HG02798 (cell line): ENCODE measurements around the gene SUN1.
A peak's percentile ranks its signal among the peaks of the same experiment; 100 is the strongest.
"Not testable (repeated sequence)": the region's sequence is repeated elsewhere in the genome, so short reads cannot be mapped to it uniquely, and the experiment has no call there.

Experiments
- ATAC-seq: cut with Tn5 transposase; IDR thresholded peaks from one replicate; pipeline ENCODE4 v1.9.1; 2021; ENCODE audit warnings: mild to moderate bottlenecking; ENCODE audit not compliant: unreplicated experiment, poor library complexity

The SUN1 gene

DNA sequence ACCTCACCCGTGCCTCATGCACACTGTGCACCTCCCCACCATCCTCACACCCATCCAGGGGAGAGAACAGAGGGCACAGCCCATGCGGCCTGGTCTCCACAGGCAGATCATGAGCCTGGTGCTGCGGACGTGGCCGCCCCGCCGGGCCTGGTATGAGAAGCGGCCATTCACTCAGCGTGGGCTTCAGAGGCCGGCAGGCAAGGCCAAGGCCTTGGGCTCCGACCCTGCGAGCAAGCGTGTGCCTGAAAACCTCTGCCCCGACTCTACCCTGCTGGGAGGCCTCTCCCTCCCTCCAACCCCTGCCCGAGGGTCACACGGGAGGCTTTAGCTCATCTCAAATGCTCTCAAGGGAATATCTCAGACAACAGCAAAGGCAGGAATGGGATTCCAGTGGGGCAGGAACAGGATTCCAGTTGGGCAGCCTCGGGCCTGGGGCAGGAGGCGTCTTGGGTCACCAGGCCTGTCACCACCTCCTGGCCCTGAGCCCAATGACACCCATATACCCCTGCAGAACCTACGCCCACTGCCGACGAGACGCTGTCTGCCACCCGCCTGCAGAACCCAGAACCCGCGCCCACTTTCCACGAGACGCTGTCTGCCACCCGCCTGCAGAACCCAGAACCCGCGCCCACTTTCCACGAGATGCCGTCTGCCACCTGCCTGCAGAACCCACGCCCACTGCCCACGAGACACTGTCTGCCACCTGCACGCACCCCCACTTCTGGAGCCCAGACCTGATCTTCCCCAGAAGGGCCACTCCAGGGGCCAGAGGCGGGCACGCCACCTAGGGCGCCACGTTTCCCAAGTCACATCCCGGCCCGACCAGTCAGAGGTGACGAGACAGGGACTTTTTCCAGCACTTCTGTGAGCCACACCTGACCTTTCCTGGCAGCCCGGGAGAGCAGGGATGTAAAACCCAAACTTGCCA is 83.3 kb downstream of the SUN1 start:
- ATAC-seq, result no peak

DNA sequence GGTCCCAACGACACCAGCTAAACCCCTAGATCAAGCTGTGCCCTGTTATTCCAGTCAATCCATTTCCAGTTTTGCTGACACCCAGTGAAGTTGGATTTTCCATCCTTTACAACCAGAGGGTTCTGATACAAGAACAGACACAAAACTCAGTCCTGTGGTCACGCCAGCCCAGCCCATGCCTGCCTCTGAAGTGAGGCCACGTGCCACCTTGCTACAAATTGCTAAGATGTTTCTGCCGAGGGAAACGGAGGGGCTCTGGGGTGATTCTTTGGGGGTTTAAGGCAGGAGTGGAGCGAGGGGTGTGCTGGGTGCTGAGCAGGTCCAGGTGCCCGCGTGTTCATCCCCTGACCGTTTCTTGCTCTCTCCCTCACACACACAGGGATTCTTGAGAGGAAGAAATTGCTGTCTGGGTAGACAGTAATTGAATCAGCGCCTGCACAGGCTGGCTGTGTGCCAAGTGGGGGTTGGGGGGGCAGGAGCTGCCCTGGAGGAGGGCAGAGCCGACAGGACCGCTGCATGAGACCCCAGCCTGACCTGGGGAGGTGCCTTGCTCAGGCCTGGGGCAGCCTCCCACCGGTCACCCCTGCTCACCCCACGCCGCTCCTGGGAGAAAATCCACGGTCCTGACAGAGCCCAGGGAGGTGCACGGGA is 84.1 kb downstream of the SUN1 start:
- no peak for ATAC-seq

DNA sequence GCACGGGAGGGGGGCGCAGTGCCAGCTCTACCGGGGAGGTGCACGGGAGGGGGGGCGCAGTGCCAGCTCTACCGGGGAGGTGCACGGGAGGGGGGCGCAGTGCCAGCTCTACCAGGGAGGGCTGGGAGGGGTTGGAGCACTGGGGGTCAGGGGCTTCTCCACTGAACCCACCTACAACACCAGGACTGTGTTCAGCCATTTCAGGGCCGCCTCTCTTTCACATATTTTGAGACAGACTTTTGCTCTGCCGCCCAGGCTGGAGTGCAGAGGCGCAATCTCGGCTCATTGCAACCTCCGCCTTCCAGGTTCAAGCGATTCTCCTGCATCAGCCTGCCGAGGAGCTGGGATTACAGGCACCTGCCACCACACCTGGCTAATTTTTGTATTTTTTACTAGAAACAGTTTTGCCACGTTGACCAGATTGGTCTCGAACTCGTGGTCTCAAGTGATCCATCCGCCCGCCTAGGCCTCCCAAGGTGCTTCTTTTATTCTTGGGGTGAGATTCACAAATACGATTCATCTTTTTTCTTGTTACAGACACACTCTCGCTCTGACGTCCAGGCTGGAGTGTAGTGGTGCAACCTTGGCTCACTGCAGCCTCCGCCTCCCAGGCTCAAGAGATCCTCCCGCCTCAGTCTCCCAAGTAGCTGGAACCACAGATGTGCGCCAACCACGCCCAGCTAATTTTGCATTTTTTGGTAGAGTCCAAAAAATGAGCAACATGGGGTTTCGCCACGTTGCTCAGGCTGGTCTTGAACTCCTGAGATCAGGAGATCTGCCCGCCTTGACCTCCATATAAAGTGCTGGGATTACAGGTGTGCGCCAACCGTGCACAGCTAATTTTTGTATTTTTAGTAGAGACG is 85.2 kb downstream of the SUN1 start:
- no peak for ATAC-seq

DNA sequence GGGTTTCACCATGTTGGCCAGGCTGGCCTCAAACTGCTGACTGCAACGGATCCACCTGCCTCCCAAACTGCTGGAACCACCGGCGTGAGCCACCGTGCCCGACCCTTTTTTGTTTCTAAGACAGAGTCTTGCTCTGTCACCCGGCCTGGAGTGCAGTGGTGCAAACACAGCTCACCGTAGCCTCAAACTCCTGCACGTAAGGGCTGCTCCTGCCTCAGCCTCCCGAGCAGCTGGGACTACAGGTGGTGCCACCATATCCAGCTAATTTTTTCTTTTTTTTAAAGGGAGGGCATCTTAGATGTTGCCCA is 85.8 kb downstream of the SUN1 start:
- ATAC-seq, result no peak

DNA sequence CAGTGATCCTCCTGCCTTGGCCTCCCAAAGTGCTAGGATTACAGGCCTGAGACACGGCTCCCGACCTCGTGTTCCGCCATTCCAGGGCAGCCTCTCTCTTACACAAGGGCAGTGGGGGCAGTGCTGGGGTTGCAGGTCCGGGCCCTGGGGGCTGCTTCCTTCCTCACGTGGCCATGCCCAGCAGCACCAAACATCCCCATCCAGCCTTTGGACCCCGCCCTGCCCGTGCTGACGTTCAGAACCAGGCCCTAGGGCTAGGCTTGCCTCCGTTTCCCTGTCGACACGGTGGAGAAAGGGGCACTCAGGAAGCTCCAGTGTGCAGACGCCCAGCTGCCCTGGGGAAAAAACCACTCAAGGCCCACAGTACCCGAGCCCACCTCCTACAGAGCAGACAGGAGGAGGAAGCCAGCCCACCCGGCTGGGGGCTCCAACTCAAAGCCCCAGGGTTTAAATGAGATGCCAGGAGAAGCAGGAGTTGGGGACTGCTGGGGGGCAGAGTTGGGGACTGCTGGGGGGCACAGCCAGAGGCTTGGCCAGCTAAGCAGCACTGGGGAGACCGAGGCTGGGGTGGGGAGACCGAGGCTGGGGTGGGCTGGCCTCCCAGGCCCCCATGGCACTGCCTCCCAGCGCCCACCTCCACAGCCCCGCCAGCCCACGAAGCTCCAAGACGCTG is 86.3 kb downstream of the SUN1 start:
- ATAC-seq, result no peak

DNA sequence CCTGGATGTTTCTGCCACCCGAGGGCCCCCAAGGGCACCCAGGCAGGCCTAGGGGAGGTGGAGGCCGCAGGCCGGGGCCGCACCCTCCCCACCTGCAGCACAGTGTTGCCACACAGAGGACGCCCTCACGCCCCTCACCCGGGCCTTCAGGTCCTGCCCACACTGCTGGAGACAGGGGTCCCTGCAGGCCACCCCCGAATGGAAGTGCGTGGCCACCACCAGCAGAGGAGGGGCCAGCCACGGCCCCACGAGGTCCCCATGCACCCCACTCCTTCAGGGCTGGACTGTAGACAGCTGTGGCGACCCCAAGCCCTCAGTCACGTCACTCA is 86.8 kb downstream of the SUN1 start:
- no peak for ATAC-seq

DNA sequence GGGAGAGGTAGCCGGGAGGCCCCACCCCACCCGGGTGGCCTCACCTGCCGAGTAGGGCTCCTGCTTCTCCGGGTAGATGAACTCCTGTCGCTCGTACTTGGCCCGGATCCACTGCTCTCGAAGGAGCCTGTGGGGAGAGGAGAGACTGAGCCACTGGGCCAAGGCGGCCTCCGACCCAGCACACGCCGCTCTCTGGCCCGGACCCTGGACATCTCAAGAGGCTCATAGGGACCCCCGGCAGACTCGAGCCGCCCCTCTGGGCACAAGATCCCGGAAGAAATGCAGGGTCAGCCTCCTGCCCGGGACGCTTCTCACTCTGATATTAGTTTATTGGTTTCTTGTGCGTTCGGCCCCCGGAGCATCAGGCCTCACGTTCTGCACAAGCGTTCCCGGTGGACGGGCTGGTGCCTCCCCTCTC is 87.7 kb downstream of the SUN1 start:
- no peak for ATAC-seq

DNA sequence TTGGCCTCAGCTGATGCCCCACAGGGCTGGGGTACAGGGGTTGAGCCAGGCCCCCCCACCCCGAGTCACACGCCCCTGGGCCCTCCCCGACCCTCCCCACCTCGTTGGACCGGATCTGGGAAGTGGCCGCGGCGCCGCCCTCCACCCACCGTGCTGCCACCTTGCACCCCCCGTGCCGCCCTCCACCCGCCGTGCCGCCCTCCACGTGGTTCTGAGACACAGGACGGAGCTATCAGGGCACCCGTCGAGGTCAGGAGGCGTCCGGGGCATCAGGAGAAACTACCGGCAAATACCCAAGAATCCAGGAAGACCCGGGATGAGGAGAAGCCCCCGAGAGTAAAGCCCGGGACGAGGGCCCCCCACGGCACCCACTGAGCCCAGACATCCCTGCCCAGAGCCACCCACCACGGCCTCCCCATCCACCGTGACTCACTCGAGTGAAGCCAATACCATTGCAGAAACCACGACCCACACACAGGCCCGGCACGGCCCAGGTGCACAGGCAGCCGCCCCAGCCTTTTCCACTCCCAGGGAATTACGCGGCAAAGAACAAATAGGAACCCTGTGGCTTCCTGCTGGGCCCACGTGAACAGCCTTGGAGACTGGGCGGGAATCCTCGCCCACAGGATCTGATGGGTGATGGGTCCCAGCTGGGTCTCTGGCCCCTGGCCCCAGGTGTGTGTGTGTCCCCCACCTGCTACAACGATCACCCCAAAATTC is 88.2 kb downstream of the SUN1 start:
- no peak for ATAC-seq

DNA sequence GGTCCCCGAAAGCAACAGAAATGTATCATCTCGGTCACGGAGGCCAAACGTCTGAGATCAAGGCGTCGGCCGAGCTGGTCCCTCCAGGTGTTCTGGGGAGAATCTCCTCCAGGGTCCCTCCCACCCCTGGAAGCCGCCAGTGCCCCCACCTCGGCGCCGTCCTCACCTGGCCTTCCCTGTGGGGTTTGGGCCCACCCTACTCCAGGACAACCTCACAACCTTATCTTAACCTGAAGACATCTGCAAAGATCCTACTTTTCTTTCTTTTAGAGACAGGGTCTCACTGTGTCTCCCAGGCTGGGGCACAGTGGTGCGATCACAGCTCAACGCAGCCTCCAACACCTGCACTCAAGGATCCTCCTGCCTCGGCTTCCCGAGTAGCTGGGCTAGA is 88.8 kb downstream of the SUN1 start:
- ATAC-seq, result no peak

DNA sequence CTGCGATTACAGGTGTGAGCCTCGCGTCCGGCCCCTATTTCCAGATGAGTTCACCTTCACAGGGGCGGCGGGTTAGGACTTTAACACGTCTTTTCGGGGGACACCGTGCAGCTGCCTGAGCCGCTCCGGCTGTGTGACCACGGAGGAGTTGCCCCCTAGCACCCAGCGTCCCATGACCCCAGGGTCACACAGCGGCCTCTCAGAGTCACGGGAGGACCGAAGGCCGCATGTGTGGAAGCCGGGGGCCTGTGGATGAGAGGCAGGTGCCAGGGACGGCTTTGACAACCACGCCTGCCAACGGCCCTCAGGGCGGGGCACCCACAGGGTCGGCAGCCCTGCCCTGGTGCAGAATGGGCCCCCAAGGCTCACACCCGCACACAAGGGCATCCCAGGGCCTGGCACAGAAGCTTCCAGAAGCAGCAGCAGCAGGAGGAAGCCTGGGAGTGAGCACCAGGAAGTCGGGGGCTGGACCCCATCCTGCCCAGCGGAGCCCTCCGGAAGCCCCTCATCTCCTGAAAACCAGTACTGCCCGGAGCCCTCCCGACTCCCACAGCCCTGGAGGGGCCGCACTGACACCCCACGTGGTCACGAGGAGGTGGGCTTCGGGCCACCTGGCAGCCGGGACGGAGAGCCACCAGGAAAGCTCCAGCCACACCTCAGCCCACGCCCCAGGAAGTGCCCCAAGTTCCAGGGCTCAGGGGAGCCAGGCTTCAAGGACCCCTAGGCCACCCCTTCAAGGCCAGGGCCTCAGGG is 89.5 kb downstream of the SUN1 start:
- no peak for ATAC-seq

DNA sequence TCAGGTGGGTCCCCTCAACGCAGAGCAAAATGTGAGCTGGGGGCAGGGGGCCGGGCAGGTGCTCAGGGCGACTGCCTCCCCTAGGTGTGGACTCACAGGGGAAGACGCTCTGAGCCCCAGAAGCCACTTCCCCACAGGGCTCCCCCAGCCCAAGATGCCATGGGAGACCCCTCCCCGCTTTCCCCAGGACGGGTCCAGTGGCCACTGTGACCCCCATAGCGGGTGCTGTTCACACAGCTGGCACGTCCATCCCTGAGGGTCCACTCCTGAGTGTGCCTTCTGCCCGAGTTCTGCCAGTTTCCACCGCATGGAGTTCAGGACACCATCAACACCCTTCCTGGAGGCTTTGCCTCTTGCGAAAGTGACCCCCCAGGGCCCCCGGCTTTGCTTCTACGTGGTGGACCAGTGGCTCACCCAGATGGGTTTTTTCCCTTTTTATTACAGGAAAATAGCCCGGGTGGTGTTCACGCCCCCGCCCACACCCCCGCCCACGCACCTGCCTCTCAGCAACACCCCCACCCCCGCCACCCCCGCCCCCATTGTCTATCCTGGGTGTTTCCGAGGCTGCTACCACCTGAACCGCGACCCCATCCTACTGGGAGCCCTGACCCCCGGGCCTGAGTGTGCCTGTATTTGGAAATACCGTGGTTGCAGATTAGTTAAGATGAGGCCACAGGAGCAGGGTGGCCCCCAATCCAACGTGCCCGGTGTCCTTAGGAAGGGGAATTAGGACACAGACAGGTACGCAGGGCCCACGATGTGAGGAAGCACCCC is 90.2 kb downstream of the SUN1 start:
- ATAC-seq, result no peak

DNA sequence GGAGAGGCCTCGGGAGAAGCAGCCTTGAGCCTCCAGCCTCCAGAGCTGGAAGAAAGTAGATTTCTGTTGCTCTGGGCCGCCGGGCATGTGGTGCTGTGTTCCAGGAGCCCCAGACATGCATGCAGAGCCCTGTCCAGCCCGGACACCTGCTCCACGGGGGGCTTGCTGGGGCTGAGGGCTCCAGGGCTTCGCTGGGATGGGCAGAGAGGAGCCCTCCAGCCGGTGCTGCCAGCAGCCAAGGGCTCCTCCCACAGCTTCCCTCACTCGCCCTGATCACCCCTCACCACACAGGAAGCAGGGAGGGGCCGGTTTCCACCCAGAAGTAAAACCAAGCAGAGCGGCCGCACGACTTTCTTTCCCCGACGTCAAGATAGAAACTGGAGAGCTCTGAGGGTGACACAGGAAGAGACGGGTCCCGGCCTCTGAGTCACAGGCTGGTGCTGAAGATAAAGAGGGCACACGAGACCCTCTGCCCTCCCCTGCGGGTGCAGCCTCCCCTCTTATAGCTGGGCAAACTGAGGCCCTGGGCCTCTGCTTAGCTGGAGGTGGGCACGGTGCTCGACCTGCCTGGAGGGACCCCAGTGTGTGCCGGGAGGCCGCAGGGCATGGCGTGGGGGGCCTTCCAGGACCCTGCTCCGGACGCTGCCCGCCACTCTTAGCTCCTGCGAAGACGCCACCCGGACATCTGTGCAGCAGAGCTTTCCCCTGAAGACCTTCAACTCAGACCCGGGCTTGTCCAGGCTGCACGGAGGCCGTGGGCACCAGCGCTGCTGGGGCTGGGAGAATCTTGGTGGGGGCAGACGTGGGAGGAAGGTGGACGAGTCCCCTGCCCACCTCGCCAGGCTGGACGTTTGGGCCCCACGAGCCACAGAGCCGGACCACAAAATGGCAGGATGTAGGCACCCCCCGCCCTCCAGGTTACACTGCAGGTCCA is 91.1 kb downstream of the SUN1 start:
- peak; percentile 81 for ATAC-seq

DNA sequence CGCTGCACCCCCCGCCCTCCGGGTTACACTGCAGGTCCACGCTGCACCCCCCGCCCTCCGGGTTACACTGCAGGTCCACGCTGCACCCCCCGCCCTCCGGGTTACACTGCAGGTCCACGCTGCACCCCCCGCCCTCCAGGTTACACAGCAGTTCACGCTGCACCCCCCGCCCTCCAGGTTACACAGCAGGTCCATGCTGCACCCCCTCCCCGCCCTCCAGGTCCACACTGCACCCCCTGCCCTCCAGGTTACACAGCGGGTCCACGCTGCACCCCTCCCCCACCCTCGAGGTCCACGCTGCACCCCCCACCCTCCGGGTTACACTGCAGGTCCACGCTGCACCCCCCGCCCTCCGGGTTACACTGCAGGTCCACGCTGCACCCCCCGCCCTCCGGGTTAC is 91.8 kb downstream of the SUN1 start:
- not testable (repeated sequence) for ATAC-seq
